ENCODE data around the gene NUFIP1. TPM values are rescaled to one million over a fixed set of nuclear protein-coding genes. Genes with fewer than 3 reads are reported as not detected.

The NUFIP1 gene
- total RNA-seq, 1 donor from 2014 or later: 8.7 TPM

DNA sequence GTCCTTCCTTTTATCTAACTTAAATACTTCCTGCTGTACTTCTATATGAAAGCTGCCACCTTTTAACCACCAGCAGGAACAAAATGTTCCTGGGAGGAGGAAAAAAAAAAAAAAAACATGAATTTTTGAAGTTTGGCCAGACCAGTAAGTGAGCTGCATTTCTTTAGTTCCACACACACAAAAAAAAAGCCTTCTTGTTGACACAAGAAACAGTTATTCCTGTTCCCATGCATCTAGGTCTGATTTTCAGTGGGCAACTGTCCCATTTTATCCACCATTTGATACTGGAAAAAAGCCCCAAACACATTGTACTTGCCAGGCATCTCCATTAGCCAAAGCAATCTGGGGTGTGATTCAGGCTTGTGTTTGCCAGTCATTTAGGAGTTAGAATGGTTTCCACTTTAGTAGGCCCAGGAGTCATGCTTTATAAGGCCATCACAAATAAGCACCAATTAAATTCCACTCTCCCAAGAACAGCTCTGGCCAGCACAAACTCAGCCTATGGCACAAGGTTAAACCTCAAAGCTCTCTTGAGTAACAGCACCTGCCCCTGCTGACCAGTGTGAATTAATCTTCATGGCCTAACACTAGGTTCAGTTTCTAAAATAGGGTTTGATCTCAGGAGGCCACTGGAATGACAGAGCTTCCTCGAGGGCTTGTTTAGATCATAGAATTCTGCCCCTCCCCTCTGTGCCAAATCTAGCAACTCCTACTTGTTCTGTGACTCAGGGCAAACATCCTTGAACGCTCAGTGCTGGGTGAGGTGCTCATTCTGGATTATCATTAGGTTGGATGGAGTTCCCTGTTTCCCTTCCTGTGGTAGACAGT is 67.1 kb downstream of the NUFIP1 start:
- DNase-seq (ENCODE audit: extremely low spot score, unreplicated experiment): no peak
- no peak for TF ChIP-seq CTCF (conservative IDR thresholded peaks at IDR 0.05)
- Mint-ChIP-seq H3K9me3 (no peaks in the 10 kb centered on the region), H3K27ac (peak overlapping the region; percentile 86), H3K4me3 (peak overlapping the region; percentile 54), H3K27me3 (peaks cover 10% of the 10 kb centered on the region), H3K4me1 (ENCODE audit: unreplicated experiment) (peaks cover 9% of the 10 kb centered on the region), H3K36me3 (no peaks in the 10 kb centered on the region)

DNA sequence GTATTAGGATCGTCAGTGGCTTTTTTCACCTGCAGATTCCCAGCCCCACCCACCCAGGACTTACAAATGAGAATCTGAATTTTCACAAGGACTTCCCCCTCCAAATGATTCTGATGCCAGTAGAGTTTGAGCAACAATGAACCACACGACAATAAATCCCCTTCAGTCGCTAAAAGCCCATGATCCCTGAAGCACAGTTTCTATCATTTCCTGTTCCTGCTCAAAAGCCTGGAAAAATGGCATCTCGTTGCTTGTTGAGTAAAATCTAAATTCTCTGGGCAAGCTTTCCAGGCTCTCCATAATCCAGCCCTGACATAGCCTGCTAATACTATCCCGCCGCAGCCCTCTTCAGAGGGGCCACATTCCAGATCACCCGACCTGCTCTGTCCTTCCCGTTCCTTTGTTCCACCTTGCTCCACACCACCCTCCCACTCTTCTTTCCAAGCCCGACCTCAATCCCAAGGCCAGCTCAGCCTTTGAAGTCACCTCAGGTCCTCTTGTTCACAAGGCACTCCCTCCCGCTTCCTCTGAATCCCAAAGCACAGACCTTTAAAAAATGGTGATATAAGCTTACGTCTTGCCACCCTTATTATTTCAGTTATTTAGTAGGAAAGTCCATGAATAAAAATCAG is 67.9 kb downstream of the NUFIP1 start:
- H3K27ac Mint-ChIP-seq: peak overlapping the region; percentile 86

DNA sequence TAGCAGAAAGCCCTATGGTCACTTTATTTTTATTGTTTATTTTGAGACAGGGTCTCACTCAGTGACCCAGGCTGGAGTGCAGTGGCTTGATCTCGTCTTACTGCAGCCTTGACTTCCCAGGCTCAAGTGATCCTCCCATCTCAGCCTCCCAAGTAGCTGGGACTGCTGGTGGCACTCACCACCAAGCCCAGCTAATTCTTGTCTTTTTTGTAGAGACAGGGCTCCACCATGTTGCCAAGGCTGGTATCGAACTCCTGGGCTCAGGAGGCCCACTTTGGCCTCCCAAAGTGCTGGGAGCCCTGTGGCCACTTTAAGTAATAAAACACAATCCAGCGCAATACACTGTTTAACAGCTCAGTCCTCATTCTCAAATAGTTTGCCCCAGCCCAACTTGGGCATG is 69.3 kb downstream of the NUFIP1 start:
- no peaks in the 10 kb centered on the region for H3K9me3 Mint-ChIP-seq
- peaks cover 7% of the 10 kb centered on the region for H3K27me3 Mint-ChIP-seq
- H3K4me1 Mint-ChIP-seq (ENCODE audit: unreplicated experiment): peaks cover 9% of the 10 kb centered on the region
- H3K27ac Mint-ChIP-seq: no peak overlapping the region
- peak overlapping the region; percentile 44 for H3K4me3 Mint-ChIP-seq
- no peaks in the 10 kb centered on the region for H3K36me3 Mint-ChIP-seq
- no peak for TF ChIP-seq CTCF (conservative IDR thresholded peaks at IDR 0.05)
- no peak for DNase-seq (ENCODE audit: extremely low spot score, unreplicated experiment)

More for the DNA sequence above, 67.9 kb downstream of the NUFIP1 start:
- H3K4me1 Mint-ChIP-seq (ENCODE audit: unreplicated experiment): peaks cover 9% of the 10 kb centered on the region
- TF ChIP-seq CTCF (conservative IDR thresholded peaks at IDR 0.05): no peak
- peaks cover 10% of the 10 kb centered on the region for H3K27me3 Mint-ChIP-seq
- no peaks in the 10 kb centered on the region for H3K9me3 Mint-ChIP-seq
- no peak for DNase-seq (ENCODE audit: extremely low spot score, unreplicated experiment)
- H3K4me3 Mint-ChIP-seq: peak overlapping the region; percentile 54
- no peaks in the 10 kb centered on the region for H3K36me3 Mint-ChIP-seq

GRCh38 chr13:44919104-44919804 is 70.0 kb downstream of the NUFIP1 start:
- DNase-seq (ENCODE audit: extremely low spot score, unreplicated experiment): no peak
- TF ChIP-seq CTCF (conservative IDR thresholded peaks at IDR 0.05): no peak
- Mint-ChIP-seq H3K4me1 (ENCODE audit: unreplicated experiment) (peaks cover 9% of the 10 kb centered on the region), H3K36me3 (no peaks in the 10 kb centered on the region), H3K27ac (no peak overlapping the region), H3K27me3 (no peaks in the 10 kb centered on the region), H3K4me3 (no peak overlapping the region), H3K9me3 (no peaks in the 10 kb centered on the region)

DNA sequence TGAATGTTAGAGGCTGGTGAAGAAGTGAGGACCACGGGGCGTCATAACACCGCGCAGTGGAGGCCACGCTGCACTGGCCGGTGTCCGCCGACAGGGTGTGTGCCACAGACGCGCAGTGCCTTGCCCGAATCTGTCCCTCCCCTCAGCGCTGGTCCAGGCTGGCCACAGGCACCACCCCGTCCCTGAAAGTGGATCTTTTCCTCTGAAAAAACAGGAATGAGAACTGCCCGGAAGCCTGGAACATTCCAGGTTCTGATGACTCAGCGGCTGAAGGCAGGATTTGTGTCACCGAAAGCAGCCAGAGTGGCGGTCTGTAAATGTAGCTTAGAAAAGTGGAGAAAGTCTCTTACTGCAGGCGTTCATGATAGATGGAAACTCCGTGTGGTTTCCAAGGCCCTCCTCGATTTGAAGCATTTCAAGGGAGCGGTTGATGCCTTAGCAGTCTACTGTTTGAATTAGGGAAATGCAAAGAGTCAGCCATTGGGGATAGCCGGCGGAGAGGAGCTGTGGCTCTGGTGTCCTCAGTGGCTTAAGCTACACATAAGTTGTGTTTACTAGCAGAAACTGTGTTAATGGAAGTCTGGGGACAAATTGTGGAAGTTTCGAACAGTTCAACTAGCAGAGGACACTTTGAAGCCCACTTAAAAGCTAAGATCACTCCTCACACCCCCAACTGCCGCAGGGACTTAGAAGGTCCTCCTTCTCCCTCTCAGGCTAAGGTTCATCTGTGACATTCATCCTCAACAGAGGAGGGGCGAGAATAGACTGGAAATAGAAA is 70.8 kb downstream of the NUFIP1 start:
- Mint-ChIP-seq H3K4me1 (ENCODE audit: unreplicated experiment) (peaks cover 9% of the 10 kb centered on the region), H3K27ac (no peak overlapping the region), H3K4me3 (no peak overlapping the region), H3K9me3 (no peaks in the 10 kb centered on the region), H3K36me3 (no peaks in the 10 kb centered on the region), H3K27me3 (no peaks in the 10 kb centered on the region)
- TF ChIP-seq CTCF (conservative IDR thresholded peaks at IDR 0.05): peak; percentile 84
- peak; percentile 89 for DNase-seq (ENCODE audit: extremely low spot score, unreplicated experiment)
